ACC112 (cell line): ENCODE data around the gene NBR1.
"Not testable (repeated sequence)": the region's sequence is repeated elsewhere in the genome, so short reads cannot be mapped to it uniquely, and the experiment has no call there.

Experiments
- H2AFZ ChIP-seq: fragments of 200-600 bp; sonication (generic); one replicate; pipeline ENCODE4 v1.6.0; 2017; ENCODE audit warnings: antibody characterized with exemption, low read length; ENCODE audit not compliant: unreplicated experiment
- H3K27ac ChIP-seq: fragments of 200-600 bp; sonication (generic); 2 replicates; pipeline ENCODE4 v1.5.1; 2014; ENCODE audit warnings: low read depth, mild to moderate bottlenecking, antibody characterized with exemption, low read length, moderate library complexity
- H3K27me3 ChIP-seq: fragments of 200-600 bp; sonication (generic); 2 replicates; pipeline ENCODE4 v1.6.1; 2014; ENCODE audit warnings: mild to moderate bottlenecking, antibody characterized with exemption, low read length, moderate library complexity, mixed read lengths; ENCODE audit not compliant: insufficient read depth
- H3K36me3 ChIP-seq: fragments of 200-600 bp; sonication (generic); 2 replicates; pipeline ENCODE4 v1.6.1; 2016; ENCODE audit warnings: mild to moderate bottlenecking, antibody characterized with exemption, low read length, moderate library complexity, mixed read lengths; ENCODE audit not compliant: insufficient read depth
- H3K4me1 ChIP-seq: fragments of 200-600 bp; sonication (generic); one replicate; pipeline ENCODE4 v1.6.1; 2016; ENCODE audit warnings: low read length, mixed read lengths; ENCODE audit not compliant: insufficient read depth, unreplicated experiment, control insufficient read depth
- H3K4me3 ChIP-seq: fragments of 200-600 bp; sonication (generic); 2 replicates; pipeline ENCODE4 v1.5.1; 2014; ENCODE audit warnings: mild to moderate bottlenecking, low read depth, low read length
- H3K79me2 ChIP-seq: fragments of 200-600 bp; sonication (generic); one replicate; pipeline ENCODE4 v1.6.0; 2016; ENCODE audit warnings: low read length; ENCODE audit not compliant: control insufficient read depth, unreplicated experiment, insufficient read depth

NBR1 gene

DNA sequence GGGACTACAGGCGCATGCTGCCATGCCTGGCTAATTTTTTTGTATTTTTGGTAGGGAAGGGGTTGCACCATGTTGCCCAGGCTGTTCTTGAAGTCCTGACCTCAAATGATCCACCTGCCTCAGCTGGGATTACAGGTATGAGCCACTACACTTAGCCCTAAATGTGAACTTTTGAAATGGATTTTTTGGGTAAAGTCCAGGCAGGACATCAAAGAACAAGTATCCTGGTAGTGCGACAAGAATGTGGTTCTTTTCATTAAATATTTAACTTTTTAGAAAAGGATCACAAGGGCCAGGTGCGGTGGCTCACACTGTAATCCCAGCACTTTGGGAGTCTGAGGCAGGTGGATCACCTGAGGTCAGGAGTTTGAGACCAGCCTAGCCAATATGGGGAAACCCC lies 15.3 kb upstream of the NBR1 start:
- H3K27me3 ChIP-seq, result no peaks in the 10 kb centered on the region
- H3K4me1 ChIP-seq, result no peaks in the 10 kb centered on the region
- H3K27ac ChIP-seq, result no peak overlapping the region
- H3K36me3 ChIP-seq, result 0 out of 2 replicates have a peak, but pooled peaks cover 3% of the 10 kb centered on the region
- H3K4me3 ChIP-seq, result no peak overlapping the region
- H3K79me2 ChIP-seq, result no peaks in the 10 kb centered on the region
- no peak overlapping the region for H2AFZ ChIP-seq

DNA sequence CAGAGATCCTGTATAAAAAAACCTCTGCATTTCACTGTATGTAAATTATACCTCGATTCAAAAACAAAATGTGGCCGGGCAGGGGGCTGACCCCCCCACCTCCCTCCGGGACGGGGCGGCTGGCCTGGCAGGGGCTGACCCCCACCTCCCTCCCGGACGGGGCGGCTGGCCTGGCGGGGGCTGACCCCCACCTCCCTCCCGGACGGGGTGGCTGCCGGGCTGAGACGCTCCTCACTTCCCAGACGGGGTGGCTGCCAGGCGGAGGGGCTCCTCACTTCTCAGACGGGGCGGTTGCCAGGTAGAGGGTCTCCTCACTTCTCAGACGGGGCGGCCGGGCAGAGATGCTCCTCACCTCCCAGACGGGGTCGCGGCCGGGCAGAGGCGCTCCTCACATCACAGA lies 11.8 kb upstream of the NBR1 start:
- H3K4me3 ChIP-seq, H3K27me3 ChIP-seq, H3K27ac ChIP-seq, H2AFZ ChIP-seq, H3K4me1 ChIP-seq, H3K79me2 ChIP-seq, H3K36me3 ChIP-seq: not testable (repeated sequence)

DNA sequence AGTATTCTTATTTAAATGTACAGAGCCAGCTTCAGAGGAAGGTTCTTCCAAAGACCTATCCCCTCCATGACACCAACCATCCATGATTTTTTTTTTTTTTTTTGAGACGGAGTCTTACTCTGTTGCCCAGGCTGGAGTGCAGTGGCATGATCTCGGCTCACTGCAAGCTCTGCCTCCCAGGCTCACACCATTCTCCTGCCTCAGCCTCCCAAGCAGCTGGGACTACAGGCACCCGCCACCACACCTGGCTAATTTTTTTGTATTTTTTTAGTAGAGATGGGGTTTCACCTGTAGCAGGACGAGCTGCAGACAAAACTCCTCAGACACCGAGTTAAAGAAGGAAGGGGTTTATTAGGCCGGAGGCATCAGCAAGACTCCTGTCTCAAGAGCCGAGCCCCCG lies 11.1 kb upstream of the NBR1 start:
- not testable (repeated sequence) for H3K79me2 ChIP-seq

GRCh38 chr17:43165971-43166370 lies 5.0 kb upstream of the NBR1 start:
- not testable (repeated sequence) for H2AFZ ChIP-seq, H3K36me3 ChIP-seq, H3K4me3 ChIP-seq, H3K27ac ChIP-seq, H3K27me3 ChIP-seq, H3K4me1 ChIP-seq
- peaks cover 18% of the 10 kb centered on the region for H3K79me2 ChIP-seq

More for the DNA sequence above, 11.1 kb upstream of the NBR1 start:
- H3K4me1 ChIP-seq, H3K36me3 ChIP-seq, H3K4me3 ChIP-seq, H3K27ac ChIP-seq, H3K27me3 ChIP-seq, H2AFZ ChIP-seq: not testable (repeated sequence)

GRCh38 chr17:43169561-43170139 lies 1.4 kb upstream of the NBR1 start:
- Histone ChIP-seq H3K27ac (peak overlapping the region; percentile 93), H3K4me3 (peak overlapping the region; percentile 82), H3K79me2 (peaks cover 32% of the 10 kb centered on the region), H3K36me3 (peaks cover 3% of the 10 kb centered on the region; the same call in 1 of the 2 replicates), H3K27me3 (no peaks in the 10 kb centered on the region), H3K4me1 (peaks cover 15% of the 10 kb centered on the region), H2AFZ (peak overlapping the region; percentile 92)

- H3K27me3 ChIP-seq, result no peaks in the 10 kb centered on the region
- peaks cover 6% of the 10 kb centered on the region for H3K36me3 ChIP-seq
- peaks cover 37% of the 10 kb centered on the region for H3K79me2 ChIP-seq
- H3K4me1 ChIP-seq, result peaks cover 18% of the 10 kb centered on the region
- peak overlapping the region; percentile 82 for H3K4me3 ChIP-seq
- peak overlapping the region; percentile 92 for H2AFZ ChIP-seq
- peak overlapping the region; percentile 93 for H3K27ac ChIP-seq
These were observed 761 bp upstream of the NBR1 start for GRCh38 chr17:43170140-43170765.

DNA sequence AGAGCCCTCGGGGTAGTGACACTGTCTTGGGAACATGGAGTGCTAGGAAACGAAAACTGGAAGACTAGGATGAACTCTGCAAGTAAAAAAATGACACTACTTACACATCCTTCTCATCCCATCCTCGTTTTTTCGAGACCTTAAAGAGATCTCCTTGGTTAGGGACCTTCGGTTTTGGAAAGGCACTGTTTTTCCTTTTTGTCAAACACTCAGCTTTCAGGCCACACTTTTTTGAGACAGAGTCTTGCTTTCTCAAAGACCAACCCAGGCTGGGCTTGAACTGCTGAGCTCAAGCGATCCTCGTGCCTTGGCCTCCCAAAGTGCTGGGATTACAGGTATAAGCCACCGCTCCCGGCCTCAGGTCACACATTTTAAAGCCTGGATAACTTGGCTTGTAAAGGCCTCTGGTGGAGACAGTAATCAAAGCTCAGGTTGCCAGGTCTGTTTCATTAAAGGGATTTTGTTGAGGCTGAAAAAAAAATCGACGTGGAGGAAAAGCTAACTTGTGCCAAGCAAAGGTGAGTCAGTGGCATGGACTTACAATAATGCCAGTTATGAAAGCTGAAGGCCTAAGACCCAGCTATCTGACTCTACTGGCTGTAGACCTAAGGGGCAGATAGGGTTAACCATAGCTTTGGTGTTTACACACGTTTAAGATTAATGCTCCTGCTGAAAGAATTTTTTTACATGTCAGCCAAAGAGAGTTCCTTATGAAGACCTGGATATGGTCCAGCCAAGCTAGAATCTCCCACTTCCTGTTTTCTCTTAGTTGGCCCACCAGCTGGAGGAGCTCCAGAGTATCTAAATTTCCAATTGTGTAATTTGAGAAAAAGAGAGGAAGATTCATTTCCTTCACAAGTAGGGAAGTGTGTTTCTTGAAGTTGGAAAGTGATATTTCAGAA lies 823 bp downstream of the NBR1 start:
- no peak overlapping the region for H2AFZ ChIP-seq
- no peaks in the 10 kb centered on the region for H3K27me3 ChIP-seq
- H3K79me2 ChIP-seq, result peaks cover 52% of the 10 kb centered on the region
- peak overlapping the region; percentile 82 for H3K4me3 ChIP-seq
- peak overlapping the region; percentile 93 for H3K27ac ChIP-seq
- peaks cover 30% of the 10 kb centered on the region for H3K4me1 ChIP-seq
- peaks cover 18% of the 10 kb centered on the region for H3K36me3 ChIP-seq

- H3K4me1 ChIP-seq, result peaks cover 24% of the 10 kb centered on the region
- H2AFZ ChIP-seq, result no peak overlapping the region
- H3K4me3 ChIP-seq, result peak overlapping the region; percentile 39; the same call in 1 of the 2 replicates
- no peaks in the 10 kb centered on the region for H3K27me3 ChIP-seq
- peaks cover 42% of the 10 kb centered on the region for H3K36me3 ChIP-seq
- H3K27ac ChIP-seq, result peak overlapping the region; percentile 56
- H3K79me2 ChIP-seq, result peaks cover 35% of the 10 kb centered on the region
These were observed 4.5 kb downstream of the NBR1 start for GRCh38 chr17:43175213-43176118.

DNA sequence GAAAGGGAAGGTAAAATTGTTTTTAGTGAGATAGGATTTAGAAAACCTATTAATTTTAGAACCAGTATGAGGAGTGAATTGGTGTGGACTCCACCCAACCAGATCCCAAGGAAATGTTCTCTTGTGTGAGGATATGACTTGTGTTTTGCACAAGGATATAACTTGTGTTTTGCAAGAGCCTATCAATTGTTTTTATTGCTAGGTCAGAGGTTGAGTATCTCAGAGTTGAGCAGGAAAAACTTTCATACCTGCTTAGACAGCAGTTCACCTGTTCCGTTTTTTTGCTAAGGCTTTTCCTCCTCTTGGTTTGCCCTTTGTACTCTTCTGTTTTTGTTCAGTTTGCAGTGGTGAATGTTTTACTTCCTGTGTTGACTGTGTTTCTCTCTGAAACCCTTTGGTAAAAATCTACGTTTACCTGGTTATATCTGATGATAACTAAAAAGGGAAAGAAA lies 5.1 kb downstream of the NBR1 start:
- Histone ChIP-seq H3K27ac (peak overlapping the region; percentile 56; the same call in 1 of the 2 replicates), H3K4me1 (peaks cover 24% of the 10 kb centered on the region), H3K79me2 (peaks cover 35% of the 10 kb centered on the region), H2AFZ (no peak overlapping the region), H3K36me3 (peaks cover 42% of the 10 kb centered on the region), H3K27me3 (no peaks in the 10 kb centered on the region), H3K4me3 (peak overlapping the region; percentile 39; the same call in 1 of the 2 replicates)

DNA sequence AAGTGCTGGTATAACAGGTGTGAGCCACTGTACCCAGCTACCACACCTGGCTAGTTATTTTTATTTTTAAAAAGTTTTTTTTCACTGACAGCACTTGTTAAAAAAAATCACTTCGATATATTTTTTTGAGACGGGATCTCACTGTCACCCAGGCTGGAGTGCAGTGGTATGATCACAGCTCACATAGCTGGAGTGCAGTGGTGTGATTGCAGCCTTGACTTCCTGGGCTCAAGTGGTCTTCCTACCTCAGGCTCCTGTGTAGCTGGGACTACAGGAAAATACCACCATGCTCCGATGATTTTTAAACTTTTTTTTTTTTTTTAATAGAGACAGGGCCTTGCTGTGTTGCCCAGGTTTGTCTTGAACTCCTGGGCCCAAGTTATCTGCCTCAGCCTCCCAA lies 12.9 kb downstream of the NBR1 start:
- Histone ChIP-seq H3K4me3 (no peak overlapping the region), H3K79me2 (no peaks in the 10 kb centered on the region), H3K27me3 (no peaks in the 10 kb centered on the region), H3K27ac (no peak overlapping the region), H2AFZ (no peak overlapping the region), H3K36me3 (peaks cover 22% of the 10 kb centered on the region), H3K4me1 (no peaks in the 10 kb centered on the region)
